ENCODE data around the gene VEZT. TPM values are rescaled to one million over a fixed set of nuclear protein-coding genes. Genes with fewer than 3 reads are reported as not detected.

The VEZT gene
- total and polyA plus RNA-seq, 9 of the 15 experiments (the other 6 are each of a cell fraction or from before 2014, with no cell fraction given): 16.1 to 61.5 (median 32.6) TPM

DNA sequence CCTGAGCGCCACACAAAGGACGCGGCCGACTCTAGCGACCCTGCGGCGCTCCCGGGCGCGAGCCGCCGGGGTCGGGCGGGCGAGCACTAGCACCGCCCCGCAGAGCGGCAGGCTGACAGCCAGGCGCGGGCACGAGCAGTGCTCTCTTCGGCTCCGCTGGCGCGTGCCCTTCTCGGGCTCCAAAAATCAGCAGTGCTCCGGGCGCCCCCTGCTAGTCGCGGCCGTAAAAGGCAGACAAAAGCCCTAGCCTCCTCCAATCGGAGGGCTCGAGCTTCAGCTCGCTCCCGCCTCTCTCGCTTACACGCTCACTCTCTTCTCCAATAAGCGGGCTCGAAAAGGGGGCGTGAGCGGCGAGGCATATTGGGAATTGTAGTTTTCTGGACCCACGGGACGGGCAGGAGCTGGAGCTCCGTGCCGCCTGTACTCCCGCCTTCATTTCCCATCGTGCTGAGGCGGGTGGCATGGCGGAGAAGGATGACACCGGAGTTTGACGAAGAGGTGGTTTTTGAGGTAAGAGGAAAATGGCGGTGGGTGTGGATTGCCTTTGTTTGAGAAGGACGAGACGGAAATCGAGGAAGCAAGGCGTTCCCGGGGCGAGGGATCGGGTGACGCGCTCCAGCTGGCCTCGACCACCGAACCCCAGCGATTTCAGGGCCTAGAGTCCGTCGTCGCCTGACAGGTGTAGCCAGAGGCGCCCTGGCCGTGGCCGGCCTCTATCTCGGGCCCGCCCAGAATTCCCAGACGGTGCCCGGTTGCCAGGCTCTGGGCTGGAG, at the start of gene VEZT, which contains the start of gene FGD6 (continued):
- TF ChIP-seq, protein P1, sequence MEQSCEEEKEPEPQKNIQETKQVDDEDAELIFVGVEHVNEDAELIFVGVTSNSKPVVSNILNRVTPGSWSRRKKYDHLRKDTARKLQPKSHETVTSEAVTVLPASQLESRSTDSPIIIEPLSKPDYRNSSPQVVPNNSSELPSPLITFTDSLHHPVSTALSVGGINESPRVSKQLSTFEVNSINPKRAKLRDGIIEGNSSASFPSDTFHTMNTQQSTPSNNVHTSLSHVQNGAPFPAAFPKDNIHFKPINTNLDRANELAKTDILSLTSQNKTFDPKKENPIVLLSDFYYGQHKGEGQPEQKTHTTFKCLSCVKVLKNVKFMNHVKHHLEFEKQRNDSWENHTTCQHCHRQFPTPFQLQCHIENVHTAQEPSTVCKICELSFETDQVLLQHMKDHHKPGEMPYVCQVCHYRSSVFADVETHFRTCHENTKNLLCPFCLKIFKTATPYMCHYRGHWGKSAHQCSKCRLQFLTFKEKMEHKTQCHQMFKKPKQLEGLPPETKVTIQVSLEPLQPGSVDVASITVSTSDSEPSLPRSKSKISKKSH (CRISPR knock-in tag; IDR thresholded peaks at IDR 0.05): no peak
- TF ChIP-seq BCL6 (CRISPR knock-in tag; IDR thresholded peaks at IDR 0.05): no peak
- peak; percentile 26 to 29; a peak in 1 of 4 replicates for TF ChIP-seq NONO (IDR thresholded peaks at IDR 0.05; ENCODE audit: low read depth in 2 of 2, low read length in 1 of 2)
- TF ChIP-seq FOXP1 (CRISPR knock-in tag; IDR thresholded peaks at IDR 0.05): peak; percentile 28; the same call in 1 of the 2 replicates
- peak; percentile 61; the same call in 1 of the 2 replicates for TF ChIP-seq ZNF644 (tag; IDR thresholded peaks at IDR 0.05; ENCODE audit: low read depth)
- TF ChIP-seq NFE2 (IDR thresholded peaks at IDR 0.05; ENCODE audit: low read depth): peak; percentile 2; the same call in 1 of the 2 replicates
- no peak for TF ChIP-seq SREBF2 (CRISPR knock-in tag; IDR thresholded peaks at IDR 0.05)
- peak; percentile 69; the same call in 1 of the 2 replicates for TF ChIP-seq THAP12 (CRISPR knock-in tag; IDR thresholded peaks at IDR 0.05)
- TF ChIP-seq CC2D1A (IDR thresholded peaks at IDR 0.05): peak; percentile 72; the same call in 1 of the 2 replicates
- peak; percentile 91 for TF ChIP-seq POLR2G (IDR thresholded peaks at IDR 0.05; ENCODE audit: low read depth, low read length)
- TF ChIP-seq RUNX1 (IDR thresholded peaks at IDR 0.05; ENCODE audit: low read depth): no peak
- peak; percentile 65; the same call in 1 of the 2 replicates for TF ChIP-seq KLF16 (IDR thresholded peaks at IDR 0.05)
- TF ChIP-seq ATF1 (CRISPR knock-in tag; IDR thresholded peaks at IDR 0.05): no peak
- TF ChIP-seq ATF1 (tag; IDR thresholded peaks at IDR 0.05): peak; percentile 97
- no peak for TF ChIP-seq POLR2H (tag; IDR thresholded peaks at IDR 0.05; ENCODE audit: low read depth)
- TF ChIP-seq STAT5A (IDR thresholded peaks at IDR 0.05; ENCODE audit: borderline replicate concordance, low read length): no peak; the same call in 1 of the 2 replicates
- peak; percentile 39; the same call in 1 of the 2 replicates for TF ChIP-seq ZNF384 (IDR thresholded peaks at IDR 0.05; ENCODE audit: low read depth, low read length)
- no peak for TF ChIP-seq HDGF (IDR thresholded peaks at IDR 0.05)
- TF ChIP-seq MTF1 (CRISPR knock-in tag; IDR thresholded peaks at IDR 0.05; ENCODE audit: borderline replicate concordance): no peak
- no peak for TF ChIP-seq ZNF134 (CRISPR knock-in tag; conservative IDR thresholded peaks at IDR 0.05)
- 0 out of 2 replicates have a peak, but pooled peaks have one; percentile 26 for TF ChIP-seq MXI1 (IDR thresholded peaks at IDR 0.05; ENCODE audit: low read depth, low read length)
- TF ChIP-seq BACH1 (tag; IDR thresholded peaks at IDR 0.05): peak; percentile 57; the same call in 1 of the 2 replicates
- 0 out of 2 replicates have a peak, but pooled peaks have one; percentile 48 for TF ChIP-seq ZNF232 (CRISPR knock-in tag; IDR thresholded peaks at IDR 0.05)
- no peak for TF ChIP-seq NR4A1 (CRISPR knock-in tag; IDR thresholded peaks at IDR 0.05)
- 0 out of 2 replicates have a peak, but pooled peaks have one; percentile 12 for TF ChIP-seq NR4A1 (tag; IDR thresholded peaks at IDR 0.05)
- TF ChIP-seq PML (IDR thresholded peaks at IDR 0.05; ENCODE audit: low read length): peak; percentile 21; the same call in 1 of the 2 replicates
- TF ChIP-seq ZNF354B (CRISPR knock-in tag; IDR thresholded peaks at IDR 0.05): no peak
- TF ChIP-seq ZNF197 (CRISPR knock-in tag; IDR thresholded peaks at IDR 0.05; ENCODE audit: low read depth): no peak
- TF ChIP-seq ZNF830 (CRISPR knock-in tag; IDR thresholded peaks at IDR 0.05): no peak

All from K562 (cell line).